C4-2B (cell line): ENCODE data around the gene TRERF1.

Experiments used
- H3K27ac ChIP-seq: fragments of 450-650 bp; 2 replicates; pipeline ENCODE4 v1.5.1; 2017
- ZFX ChIP-seq: fragments of 450-650 bp; IDR thresholded peaks from 2 replicates; pipeline ENCODE4 v1.6.1; 2017
- TF ChIP-seq, protein P1 (sequence below): fragments of 450-650 bp; conservative IDR thresholded peaks from 2 replicates; pipeline ENCODE4 v1.5.1; 2017; ENCODE audit warnings: mild to moderate bottlenecking

TRERF1 gene

DNA sequence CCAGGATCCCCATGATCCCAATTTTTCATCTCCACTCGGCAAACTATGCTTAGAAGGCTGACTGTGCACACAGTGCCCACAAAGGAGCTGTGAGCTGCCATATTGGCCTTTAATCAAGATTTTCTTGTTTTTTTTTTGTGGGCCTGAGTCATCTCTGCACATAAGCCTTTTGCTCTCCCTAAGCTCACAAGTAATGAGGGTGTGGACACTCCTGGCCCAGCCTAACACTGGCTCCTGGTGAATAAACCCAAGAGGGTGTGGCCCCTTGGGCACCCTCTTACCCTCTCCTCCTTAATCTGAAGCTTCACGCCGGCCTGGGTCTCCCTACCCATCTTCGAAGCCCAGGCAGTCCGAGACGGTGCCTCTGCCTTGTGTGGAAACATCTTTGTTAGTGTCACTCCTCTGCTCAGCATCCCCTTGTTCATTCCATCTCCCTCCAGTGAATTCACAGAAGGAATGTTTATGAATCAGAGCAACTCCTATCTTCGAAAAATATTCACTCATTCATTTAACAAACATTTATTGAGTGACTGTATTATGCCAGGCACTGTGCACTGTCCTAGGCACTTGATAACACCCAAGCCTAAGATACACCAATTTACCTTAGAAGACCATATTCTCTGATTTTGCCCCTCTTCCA lies 211.9 kb downstream of the TRERF1 start:
- TF ChIP-seq, protein P1, sequence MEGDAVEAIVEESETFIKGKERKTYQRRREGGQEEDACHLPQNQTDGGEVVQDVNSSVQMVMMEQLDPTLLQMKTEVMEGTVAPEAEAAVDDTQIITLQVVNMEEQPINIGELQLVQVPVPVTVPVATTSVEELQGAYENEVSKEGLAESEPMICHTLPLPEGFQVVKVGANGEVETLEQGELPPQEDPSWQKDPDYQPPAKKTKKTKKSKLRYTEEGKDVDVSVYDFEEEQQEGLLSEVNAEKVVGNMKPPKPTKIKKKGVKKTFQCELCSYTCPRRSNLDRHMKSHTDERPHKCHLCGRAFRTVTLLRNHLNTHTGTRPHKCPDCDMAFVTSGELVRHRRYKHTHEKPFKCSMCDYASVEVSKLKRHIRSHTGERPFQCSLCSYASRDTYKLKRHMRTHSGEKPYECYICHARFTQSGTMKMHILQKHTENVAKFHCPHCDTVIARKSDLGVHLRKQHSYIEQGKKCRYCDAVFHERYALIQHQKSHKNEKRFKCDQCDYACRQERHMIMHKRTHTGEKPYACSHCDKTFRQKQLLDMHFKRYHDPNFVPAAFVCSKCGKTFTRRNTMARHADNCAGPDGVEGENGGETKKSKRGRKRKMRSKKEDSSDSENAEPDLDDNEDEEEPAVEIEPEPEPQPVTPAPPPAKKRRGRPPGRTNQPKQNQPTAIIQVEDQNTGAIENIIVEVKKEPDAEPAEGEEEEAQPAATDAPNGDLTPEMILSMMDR: no peak
- no peak overlapping the region for H3K27ac ChIP-seq

DNA sequence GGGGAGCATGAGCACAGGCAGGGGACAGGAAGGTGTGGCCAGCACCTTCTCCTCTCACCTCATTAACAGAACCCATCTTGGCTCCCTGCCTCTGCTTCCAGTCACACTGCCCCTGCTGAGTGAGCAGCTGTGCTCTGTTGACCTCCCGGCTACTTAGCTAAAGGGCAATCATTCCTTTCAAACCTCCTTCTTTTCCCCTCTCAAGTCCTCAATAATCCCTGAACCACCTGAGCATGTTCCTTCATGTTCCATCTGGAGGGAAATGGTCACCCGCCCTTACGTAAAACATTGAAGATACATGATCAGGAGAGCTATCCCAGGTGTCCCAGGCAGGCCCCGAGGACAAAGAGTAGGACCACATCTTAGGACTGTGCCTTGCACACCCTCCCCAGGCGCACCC lies 212.4 kb downstream of the TRERF1 start:
- H3K27ac ChIP-seq: no peak overlapping the region
- TF ChIP-seq, protein P1: no peak

DNA sequence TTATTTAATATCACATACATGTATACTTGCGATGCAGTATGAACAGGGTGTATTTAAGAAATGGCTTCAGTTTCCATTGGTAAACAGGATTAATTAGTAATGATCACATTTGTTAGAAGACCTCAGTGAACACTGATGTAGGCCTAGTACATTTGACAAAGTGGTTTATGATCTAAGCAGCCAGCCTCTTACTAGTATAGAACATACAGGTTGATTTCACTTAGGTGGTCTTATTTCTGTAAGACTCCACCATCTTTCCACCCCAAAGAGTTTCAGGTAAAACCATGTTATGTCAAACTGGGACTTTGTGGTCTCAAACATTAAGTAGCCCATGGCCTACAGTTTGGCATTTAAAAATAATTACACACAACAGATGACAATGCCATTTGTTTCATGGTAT lies 213.9 kb downstream of the TRERF1 start:
- TF ChIP-seq, protein P1: no peak
- no peak for TF ChIP-seq ZFX
- no peak overlapping the region for H3K27ac ChIP-seq

DNA sequence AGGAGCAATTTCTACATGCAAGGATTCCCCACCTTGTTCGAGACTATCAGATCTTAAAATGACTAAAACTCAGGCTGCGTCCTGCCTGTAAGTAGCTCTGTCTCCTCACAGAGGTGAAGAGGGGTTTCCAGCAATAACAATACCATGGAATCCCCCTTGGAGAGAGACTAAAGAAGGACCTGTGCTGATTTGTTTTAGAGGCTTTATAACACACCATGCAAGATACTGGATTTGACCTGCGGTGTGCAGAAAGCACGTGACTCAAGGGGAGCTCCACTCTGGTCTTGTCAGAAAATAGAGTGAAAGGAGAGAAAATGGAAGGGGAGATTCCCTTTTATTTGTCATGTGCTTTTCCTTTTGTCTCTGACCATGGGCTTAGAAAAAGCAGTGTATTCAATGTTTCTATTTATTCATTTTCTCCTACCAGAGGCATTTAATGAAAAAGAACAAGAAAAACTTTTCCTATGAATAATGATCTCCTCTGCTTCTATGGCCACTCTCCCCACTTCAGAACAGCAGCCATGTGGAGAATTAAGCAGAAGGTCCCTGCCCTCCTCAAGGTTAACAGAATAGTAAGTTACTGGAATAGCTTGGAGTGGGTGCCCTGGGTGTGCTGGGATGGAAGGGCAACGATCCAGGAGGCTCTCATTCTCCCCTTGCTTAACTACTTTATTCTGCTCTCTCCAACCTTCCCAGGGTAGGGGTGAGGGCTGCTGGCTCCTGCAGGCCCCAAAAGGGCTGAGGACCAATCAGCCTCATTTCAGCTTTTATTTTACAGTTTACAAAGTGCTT lies 214.8 kb downstream of the TRERF1 start:
- TF ChIP-seq ZFX: no peak
- TF ChIP-seq, protein P1: no peak
- no peak overlapping the region for H3K27ac ChIP-seq

DNA sequence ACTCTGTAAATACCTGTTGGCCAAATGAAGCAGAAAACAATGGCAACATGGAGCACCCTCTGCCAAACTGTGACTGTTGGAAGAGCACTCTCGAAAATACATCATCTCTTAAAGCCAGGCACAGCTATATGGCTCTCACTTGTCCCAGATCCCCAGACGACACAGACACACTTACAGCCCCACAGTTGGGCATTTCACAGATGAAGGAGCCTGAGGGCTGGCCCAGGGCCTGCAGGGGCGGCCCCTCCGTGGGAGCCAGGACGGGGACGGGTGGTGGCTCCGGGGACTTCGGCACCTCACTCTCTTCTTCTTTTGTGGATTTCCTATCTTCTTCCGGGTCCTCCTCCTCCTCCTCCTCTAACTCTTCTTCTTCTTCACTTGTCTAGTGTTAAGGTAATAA lies 215.7 kb downstream of the TRERF1 start:
- TF ChIP-seq, protein P1: no peak
- no peak for TF ChIP-seq ZFX
- no peak overlapping the region for H3K27ac ChIP-seq

DNA sequence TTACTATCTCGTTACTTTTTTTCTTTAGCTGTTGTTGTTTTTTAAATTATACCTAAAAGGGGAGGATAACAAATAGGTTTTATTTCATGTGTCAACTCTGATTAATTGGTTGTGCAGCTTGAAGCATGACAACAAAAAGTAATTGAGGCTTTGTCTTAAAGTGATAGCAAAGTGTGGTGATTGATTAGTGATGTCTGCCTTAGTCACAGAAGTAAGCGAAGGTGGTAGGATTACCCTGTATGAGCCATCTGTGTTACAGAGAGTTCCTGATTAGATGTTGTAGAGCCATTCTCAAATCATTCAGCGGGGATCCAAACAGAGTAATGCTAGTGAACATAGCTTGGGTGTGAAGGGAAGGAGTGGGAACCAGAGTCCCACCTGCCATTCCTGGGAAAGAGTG lies 219.7 kb downstream of the TRERF1 start:
- no peak for TF ChIP-seq ZFX
- TF ChIP-seq, protein P1: no peak
- H3K27ac ChIP-seq: no peak overlapping the region
